Upper lobe of left lung (tissue), 6 donors: ENCODE results near the gene UFC1. TPM values are rescaled to one million over a fixed set of nuclear protein-coding genes. Genes with fewer than 3 reads are reported as not detected.

Experiments used
- ATAC-seq, 2 donors: fragments of 200-7000 bp; cut with Tn5 transposase; one replicate each; pipeline ENCODE4 v1.9.1; 2022; ENCODE audit warnings: mild to moderate bottlenecking in 2 of 2, moderate library complexity in 2 of 2; ENCODE audit not compliant: low FRiP score in 2 of 2
- DNase-seq, 2 donors: peaks; one replicate each; pipeline ENCODE4 v3.0.0-alpha.2; 2019 to 2020
- H3K27ac ChIP-seq, 4 donors: fragments of 200-600 bp; sonication (generic); one replicate each; pipeline ENCODE4 v1.5.1; 2016 to 2019
- H3K27me3 ChIP-seq, 4 donors: fragments of 200-600 bp; sonication (generic); one replicate each; pipeline ENCODE4 v1.5.1; 2017 to 2019
- H3K36me3 ChIP-seq, 4 donors: fragments of 200-600 bp; sonication (generic); one replicate each; pipeline ENCODE4 v1.5.1; 2016 to 2019
- H3K4me1 ChIP-seq, 4 donors: fragments of 200-600 bp; sonication (generic); one replicate each; pipeline ENCODE4 v1.5.1; 2018 to 2019
- H3K4me3 ChIP-seq, 4 donors: fragments of 200-600 bp; sonication (generic); one replicate each; pipeline ENCODE4 v1.5.1; 2017 to 2019; ENCODE audit warnings: mild to moderate bottlenecking in 2 of 4, moderate library complexity in 1 of 4
- H3K9me3 ChIP-seq, 4 donors: fragments of 200-600 bp; sonication (generic); one replicate each; pipeline ENCODE4 v1.5.1; 2018 to 2019
- EP300 ChIP-seq, 4 donors: sonication (generic); formaldehyde crosslinking; IDR thresholded peaks; one replicate each; pipeline ENCODE4 v1.5.1; 2017; ENCODE audit warnings: antibody characterized with exemption in 4 of 4, control low read depth in 2 of 4
- POLR2A ChIP-seq, 4 donors: fragments of 450-650 bp; IDR thresholded peaks; one replicate each; pipeline ENCODE4 v1.5.1; 2016 to 2017; ENCODE audit warnings: antibody characterized with exemption in 4 of 4, mild to moderate bottlenecking in 2 of 4
- POLR2AphosphoS5 ChIP-seq, 2 donors: sonication (generic); formaldehyde crosslinking; IDR thresholded peaks; one replicate each; pipeline ENCODE4 v1.5.1; 2017; ENCODE audit warnings: antibody characterized with exemption in 2 of 2
- WGBS, 2 donors: methylation state at CpG; one replicate each; pipeline ENCODE4 v1.1.5; 2017 to 2018; 5-methylcytosine and 5-hydroxymethylcytosine counted together
- small RNA-seq, 4 donors: library from RNA; depleted of rRNA; stranded (forward); fragments of <200 nt; gene quantifications; one replicate each; pipeline ENCODE3, GENCODE V24; 2016
- total RNA-seq, 6 donors: library from RNA; depleted of rRNA in 4 of 6; stranded (reverse); fragments of >200 nt in 4 of 6; gene quantifications; one replicate each; pipeline versions ENCODE4 v1.1.0 to v1.2.1, GENCODE V29; 2016 to 2021
- TF ChIP-seq, protein P1 (sequence below), 6 experiments: fragments of 450-650 bp in 4 of 6; fragments of 200-600 bp in 2 of 6; sonication (generic) in 2 of 6; IDR thresholded peaks; one replicate each; pipeline ENCODE4 v1.5.1; 2016 to 2019; ENCODE audit warnings: antibody characterized with exemption in 6 of 6
- donor health status: DM: no; HTN: no; CAD: no; lungs with moderate emphysema.
- donor health status: DM: no; HTN: yes; CAD: no; lungs with severe emphysema.

UFC1 gene
- total RNA-seq, 6 donors from 2014 or later, result 32.5 to 95.6 (median 75.6) TPM

DNA sequence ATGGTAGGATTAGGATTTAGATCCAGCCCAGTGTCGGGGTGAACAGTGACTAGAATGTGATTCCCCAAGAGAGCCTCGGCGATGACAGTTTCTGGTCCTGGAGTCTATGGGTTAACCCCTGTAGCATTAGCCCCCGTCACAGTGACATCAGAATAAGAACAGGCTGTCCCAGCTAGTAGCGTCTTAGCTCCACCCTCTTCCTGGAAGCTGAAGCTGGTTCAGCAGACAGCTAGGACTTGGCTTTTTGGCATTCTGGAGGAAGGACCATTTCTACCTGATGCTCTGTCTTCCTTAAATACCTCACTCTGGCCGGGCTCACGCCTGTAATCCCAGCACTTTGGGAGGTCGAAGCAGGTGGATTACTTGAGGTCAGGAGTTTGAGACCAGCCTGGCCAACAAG, 53.4 kb downstream of the UFC1 start:
- DNase-seq (peak in 1 of 2 donors; percentile 56), ATAC-seq (peak; percentile 47 to 72)
- Histone ChIP-seq H3K4me3 (no peak overlapping the region), H3K27me3 (no peaks in the 10 kb centered on the region), H3K4me1 (peaks cover 38 to 54% (median 47%) of the 10 kb centered on the region in 4 donors), H3K36me3 (peaks cover 32 to 79% (median 58%) of the 10 kb centered on the region in 4 donors), H3K27ac (peak overlapping the region; percentile 64 to 97 (median 84)), H3K9me3 (no peaks in the 10 kb centered on the region)
- TF ChIP-seq EP300 (IDR thresholded peaks at IDR 0.05) (peak; percentile 92 to 99 (median 97)), POLR2A (IDR thresholded peaks at IDR 0.05) (peak in 2 of 4 donors; percentile 55 to 57), POLR2AphosphoS5 (IDR thresholded peaks at IDR 0.05) (peak; percentile 85 to 94)
- TF ChIP-seq, protein P1, sequence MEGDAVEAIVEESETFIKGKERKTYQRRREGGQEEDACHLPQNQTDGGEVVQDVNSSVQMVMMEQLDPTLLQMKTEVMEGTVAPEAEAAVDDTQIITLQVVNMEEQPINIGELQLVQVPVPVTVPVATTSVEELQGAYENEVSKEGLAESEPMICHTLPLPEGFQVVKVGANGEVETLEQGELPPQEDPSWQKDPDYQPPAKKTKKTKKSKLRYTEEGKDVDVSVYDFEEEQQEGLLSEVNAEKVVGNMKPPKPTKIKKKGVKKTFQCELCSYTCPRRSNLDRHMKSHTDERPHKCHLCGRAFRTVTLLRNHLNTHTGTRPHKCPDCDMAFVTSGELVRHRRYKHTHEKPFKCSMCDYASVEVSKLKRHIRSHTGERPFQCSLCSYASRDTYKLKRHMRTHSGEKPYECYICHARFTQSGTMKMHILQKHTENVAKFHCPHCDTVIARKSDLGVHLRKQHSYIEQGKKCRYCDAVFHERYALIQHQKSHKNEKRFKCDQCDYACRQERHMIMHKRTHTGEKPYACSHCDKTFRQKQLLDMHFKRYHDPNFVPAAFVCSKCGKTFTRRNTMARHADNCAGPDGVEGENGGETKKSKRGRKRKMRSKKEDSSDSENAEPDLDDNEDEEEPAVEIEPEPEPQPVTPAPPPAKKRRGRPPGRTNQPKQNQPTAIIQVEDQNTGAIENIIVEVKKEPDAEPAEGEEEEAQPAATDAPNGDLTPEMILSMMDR (IDR thresholded peaks at IDR 0.05), result no peak
- 81 to 83% methylated on average over 7 to 8 of the region's 8 CpGs for WGBS, 2 donors

Small RNAs within 50 kb of the gene (small RNA-seq; reads per million reads assigned to genes)
- gene RF01225, result 0 reads per million in 4 donors

Other genes with a start within 250 kb of the UFC1 start
- 10 to 100 TPM; 21.4 to 63.8 (median 38.8) TPM for gene ITLN2, start 199.2 kb upstream of the UFC1 start, total RNA-seq
- gene F11R, start 132.8 kb upstream of the UFC1 start, total RNA-seq, result 100 to 1,000 TPM in 5 of 6 donors, 10 to 100 TPM in 1; 99.0 to 209 (median 172) TPM
- 100 to 1,000 TPM in 4 of 6 donors, 10 to 100 TPM in 2; 56.2 to 170 (median 113) TPM for gene TSTD1, start 115.0 kb upstream of the UFC1 start, total RNA-seq
- gene USF1, start 108.0 kb upstream of the UFC1 start, total RNA-seq, result 100 to 1,000 TPM in 1 of 6 donors, 10 to 100 TPM in 5; 78.2 to 151 (median 84.2) TPM
- gene ARHGAP30, start 84.1 kb upstream of the UFC1 start, total RNA-seq, result 10 to 100 TPM; 26.8 to 69.9 (median 51.2) TPM
- 10 to 100 TPM in 4 of 6 donors, 1 to 10 TPM in 2; 5.2 to 19.9 (median 12.1) TPM for gene NECTIN4, start 64.4 kb upstream of the UFC1 start, total RNA-seq
- 10 to 100 TPM in 1 of 6 donors, 1 to 10 TPM in 4, not detected in 1; 6.5 to 12.3 (median 7.4) TPM for gene KLHDC9, start 55.6 kb upstream of the UFC1 start, total RNA-seq
- 10 to 100 TPM; 17.8 to 55.9 (median 41.4) TPM for gene PFDN2, start 35.9 kb upstream of the UFC1 start, total RNA-seq
- 10 to 100 TPM; 21.2 to 62.9 (median 40.7) TPM for gene NIT1, start 35.9 kb upstream of the UFC1 start, total RNA-seq
- 10 to 100 TPM; 26.7 to 45.1 (median 35.1) TPM for gene DEDD, start 21.3 kb upstream of the UFC1 start, total RNA-seq
- gene USP21, start 5.5 kb downstream of the UFC1 start, total RNA-seq, result 10 to 100 TPM; 14.1 to 48.2 (median 21.8) TPM
- 10 to 100 TPM; 19.5 to 48.2 (median 26.6) TPM for gene PPOX, start 12.4 kb downstream of the UFC1 start, total RNA-seq
- 10 to 100 TPM; 12.3 to 37.1 (median 27.2) TPM for gene B4GALT3, start 23.5 kb downstream of the UFC1 start, total RNA-seq
- gene ADAMTS4, start 45.1 kb downstream of the UFC1 start, total RNA-seq, result 10 to 100 TPM in 1 of 6 donors, 1 to 10 TPM in 4, under 1 TPM in 1; 0.91 to 18.6 (median 3.0) TPM
- 100 to 1,000 TPM in 2 of 6 donors, 10 to 100 TPM in 4; 65.7 to 194 (median 84.4) TPM for gene NDUFS2, start 48.4 kb downstream of the UFC1 start, total RNA-seq
- 100 to 1,000 TPM in 5 of 6 donors, 10 to 100 TPM in 1; 75.4 to 233 (median 176) TPM for gene FCER1G, start 61.3 kb downstream of the UFC1 start, total RNA-seq
- 1 to 10 TPM in 2 of 6 donors, not detected in 4; 2.5 to 3.7 TPM for gene APOA2, start 69.7 kb downstream of the UFC1 start, total RNA-seq
- 10 to 100 TPM in 3 of 6 donors, 1 to 10 TPM in 3; 3.1 to 14.4 (median 9.9) TPM for gene TOMM40L, start 72.1 kb downstream of the UFC1 start, total RNA-seq
- gene NR1I3, start 84.2 kb downstream of the UFC1 start, total RNA-seq, result not detected
- gene PCP4L1, start 104.8 kb downstream of the UFC1 start, total RNA-seq, result 1 to 10 TPM; 1.0 to 8.1 (median 5.0) TPM
- gene MPZ, start 156.0 kb downstream of the UFC1 start, total RNA-seq, result 1 to 10 TPM; 1.5 to 6.9 (median 4.0) TPM
- 100 to 1,000 TPM in 2 of 6 donors, 10 to 100 TPM in 4; 17.7 to 159 (median 66.7) TPM for gene SDHC, start 160.4 kb downstream of the UFC1 start, total RNA-seq
- 1 to 10 TPM in 4 of 6 donors, under 1 TPM in 1, not detected in 1; 0.37 to 9.5 (median 4.0) TPM for gene CFAP126, start 213.9 kb downstream of the UFC1 start, total RNA-seq